Lower lobe of right lung (tissue), 2 donors: ENCODE data around the gene IFNGR1. TPM values are rescaled to one million over a fixed set of nuclear protein-coding genes. Genes with fewer than 3 reads are reported as not detected.

Experiments used
- ATAC-seq, 2 donors: fragments of 200-7000 bp; cut with Tn5 transposase; one replicate each; pipeline ENCODE4 v1.9.1; 2020 to 2022; ENCODE audit warnings: mild to moderate bottlenecking in 2 of 2, moderate library complexity in 2 of 2
- DNase-seq: peaks from one replicate; pipeline ENCODE4 v3.0.0-alpha.2; 2020
- H3K27ac ChIP-seq: fragments of 200-600 bp; one replicate; pipeline ENCODE4 v1.8.0; 2022
- H3K27me3 ChIP-seq: fragments of 200-600 bp; one replicate; pipeline ENCODE4 v1.8.0; 2022; ENCODE audit warnings: low read depth
- H3K36me3 ChIP-seq: fragments of 200-600 bp; one replicate; pipeline ENCODE4 v1.8.0; 2022; ENCODE audit warnings: mild to moderate bottlenecking
- H3K4me1 ChIP-seq: fragments of 200-600 bp; one replicate; pipeline ENCODE4 v1.8.0; 2022
- H3K4me3 ChIP-seq: fragments of 200-600 bp; one replicate; pipeline ENCODE4 v1.8.0; 2022; ENCODE audit warnings: mild to moderate bottlenecking
- H3K9me3 ChIP-seq: fragments of 200-600 bp; one replicate; pipeline ENCODE4 v1.8.0; 2022
- intact Hi-C: fragments of 100-400 bp; cut with DNase I; formaldehyde crosslinking; loops from one replicate; pipeline ENCODE4 v1.11.0; 2022
- total RNA-seq: library from RNA; stranded (reverse); fragmentation: NEBNext Ultra II Directional; extraction: Animal tissue kit (Norgen Biotek cat#: 25700); gene quantifications from one replicate; pipeline ENCODE4 v1.2.1, GENCODE V29; 2021
- TF ChIP-seq, protein P1 (sequence below): fragments of 200-600 bp; IDR thresholded peaks from one replicate; pipeline ENCODE4 v1.8.0; 2022; ENCODE audit warnings: antibody characterized with exemption, mild to moderate bottlenecking
- donor health status: DM: no; HTN: yes; CAD: no; lungs with severe emphysema.

IFNGR1 gene
- total RNA-seq, 1 donor from 2014 or later = 208 TPM

DNA sequence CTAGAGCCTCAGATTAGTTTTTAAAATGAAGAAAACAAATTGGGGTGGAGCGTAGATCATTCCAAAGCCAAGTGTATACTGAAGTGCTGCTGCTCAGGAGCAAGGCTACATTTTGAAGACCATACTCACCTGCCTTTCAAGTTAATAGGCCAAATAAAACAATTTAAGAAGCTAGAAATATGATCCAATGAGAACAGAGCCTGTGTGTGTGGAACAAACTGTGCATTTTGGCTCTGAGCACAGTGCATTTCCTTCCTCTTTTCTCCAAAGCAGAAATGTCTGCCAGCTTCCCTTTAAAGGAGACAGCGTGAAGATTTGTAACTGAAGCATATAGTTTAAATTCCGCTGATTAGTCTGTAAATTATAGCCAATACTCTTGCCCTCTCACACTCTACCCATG is 3.2 kb upstream of the IFNGR1 start:
- Histone ChIP-seq H3K27ac (peak overlapping the region; percentile 99), H3K9me3 (no peaks in the 10 kb centered on the region), H3K4me1 (peaks cover 77% of the 10 kb centered on the region), H3K27me3 (no peaks in the 10 kb centered on the region), H3K4me3 (peak overlapping the region; percentile 10), H3K36me3 (no peaks in the 10 kb centered on the region)
- ATAC-seq (peak in 1 of 2 donors; percentile 2), DNase-seq (no peak)
- intact Hi-C loops = no loop called here
- TF ChIP-seq, protein P1, sequence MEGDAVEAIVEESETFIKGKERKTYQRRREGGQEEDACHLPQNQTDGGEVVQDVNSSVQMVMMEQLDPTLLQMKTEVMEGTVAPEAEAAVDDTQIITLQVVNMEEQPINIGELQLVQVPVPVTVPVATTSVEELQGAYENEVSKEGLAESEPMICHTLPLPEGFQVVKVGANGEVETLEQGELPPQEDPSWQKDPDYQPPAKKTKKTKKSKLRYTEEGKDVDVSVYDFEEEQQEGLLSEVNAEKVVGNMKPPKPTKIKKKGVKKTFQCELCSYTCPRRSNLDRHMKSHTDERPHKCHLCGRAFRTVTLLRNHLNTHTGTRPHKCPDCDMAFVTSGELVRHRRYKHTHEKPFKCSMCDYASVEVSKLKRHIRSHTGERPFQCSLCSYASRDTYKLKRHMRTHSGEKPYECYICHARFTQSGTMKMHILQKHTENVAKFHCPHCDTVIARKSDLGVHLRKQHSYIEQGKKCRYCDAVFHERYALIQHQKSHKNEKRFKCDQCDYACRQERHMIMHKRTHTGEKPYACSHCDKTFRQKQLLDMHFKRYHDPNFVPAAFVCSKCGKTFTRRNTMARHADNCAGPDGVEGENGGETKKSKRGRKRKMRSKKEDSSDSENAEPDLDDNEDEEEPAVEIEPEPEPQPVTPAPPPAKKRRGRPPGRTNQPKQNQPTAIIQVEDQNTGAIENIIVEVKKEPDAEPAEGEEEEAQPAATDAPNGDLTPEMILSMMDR = no peak

- peak in 1 of 2 donors; percentile 0 for ATAC-seq
- Histone ChIP-seq H3K9me3 (no peaks in the 10 kb centered on the region), H3K4me3 (peak overlapping the region; percentile 75), H3K36me3 (peaks cover 3% of the 10 kb centered on the region), H3K4me1 (peaks cover 77% of the 10 kb centered on the region), H3K27ac (peak overlapping the region; percentile 99), H3K27me3 (no peaks in the 10 kb centered on the region)
- TF ChIP-seq, protein P1 = no peak
- intact Hi-C loops = no loop called here
- no peak for DNase-seq
Measured at GRCh38 chr6:137219664-137220252, 573 bp upstream of the IFNGR1 start.

DNA sequence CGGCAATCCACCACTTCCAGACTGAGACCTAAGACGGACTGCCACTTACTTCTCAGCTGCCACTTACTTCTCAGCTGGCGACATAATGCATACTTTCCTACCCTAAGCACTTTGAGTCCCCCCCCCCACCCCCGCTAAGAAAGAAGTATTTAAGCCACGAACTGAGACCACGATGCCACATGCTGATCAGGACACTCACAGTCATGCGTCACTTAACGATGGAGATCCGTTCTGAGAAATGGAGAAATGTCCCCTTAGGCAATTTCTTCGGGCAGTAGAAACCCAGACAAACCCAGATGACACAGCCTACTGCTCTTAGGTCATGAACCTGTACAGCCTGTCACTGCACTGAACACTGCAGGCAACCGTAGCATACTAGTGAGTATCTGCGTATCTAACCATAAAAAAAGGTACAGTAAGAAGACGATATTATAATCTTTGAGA is 690 bp downstream of the IFNGR1 start:
- H3K4me3 ChIP-seq = peak overlapping the region; percentile 75
- H3K27ac ChIP-seq = peak overlapping the region; percentile 99
- H3K4me1 ChIP-seq = peaks cover 78% of the 10 kb centered on the region
- ATAC-seq (peak; percentile 73 to 81), DNase-seq (no peak)
- TF ChIP-seq, protein P1 = no peak
- H3K27me3 ChIP-seq = no peaks in the 10 kb centered on the region
- H3K36me3 ChIP-seq = peaks cover 3% of the 10 kb centered on the region
- no peaks in the 10 kb centered on the region for H3K9me3 ChIP-seq
- intact Hi-C loops = no loop called here

DNA sequence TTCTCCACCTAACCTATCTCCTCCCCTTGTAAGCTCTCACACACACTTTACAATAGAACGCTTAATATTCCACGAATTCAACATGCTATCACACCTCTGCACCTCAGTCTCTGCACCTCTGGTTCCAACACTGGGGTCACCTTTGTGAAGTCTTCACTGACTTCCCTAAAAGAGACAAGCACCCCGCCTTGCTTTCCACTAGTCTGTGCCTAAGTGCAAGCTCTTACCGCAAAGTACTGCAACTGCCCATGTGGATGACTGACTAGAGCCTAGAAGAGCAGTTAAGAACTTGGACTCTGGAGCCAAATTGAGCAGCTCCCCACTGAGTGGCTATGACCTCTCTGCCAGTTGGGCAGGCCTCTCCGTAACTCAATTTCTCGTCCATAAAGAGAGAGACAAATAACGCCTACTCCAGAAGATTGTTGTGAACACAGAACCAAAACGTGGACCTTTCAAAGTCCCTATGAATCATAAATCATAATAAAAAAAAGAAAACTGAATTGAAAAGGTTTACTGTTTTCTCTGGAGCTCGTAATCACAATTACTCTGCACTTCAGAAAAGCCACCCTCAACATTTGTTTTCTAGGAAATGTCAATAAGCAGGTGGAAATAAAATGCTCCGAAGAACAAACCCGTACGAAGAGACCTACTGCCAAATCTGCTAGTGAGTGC is 1.2 kb downstream of the IFNGR1 start:
- DNase-seq (peak; percentile 59), ATAC-seq (peak; percentile 46 to 60)
- peak overlapping the region; percentile 75 for H3K4me3 ChIP-seq
- peaks cover 78% of the 10 kb centered on the region for H3K4me1 ChIP-seq
- H3K27me3 ChIP-seq = no peaks in the 10 kb centered on the region
- intact Hi-C loops = no loop called here
- no peaks in the 10 kb centered on the region for H3K9me3 ChIP-seq
- peaks cover 3% of the 10 kb centered on the region for H3K36me3 ChIP-seq
- TF ChIP-seq, protein P1 = no peak
- H3K27ac ChIP-seq = peak overlapping the region; percentile 99

- Histone ChIP-seq H3K27me3 (no peaks in the 10 kb centered on the region), H3K4me3 (peak overlapping the region; percentile 75), H3K36me3 (peaks cover 3% of the 10 kb centered on the region), H3K9me3 (no peaks in the 10 kb centered on the region), H3K4me1 (peaks cover 78% of the 10 kb centered on the region), H3K27ac (peak overlapping the region; percentile 99)
- DNase-seq = no peak
- intact Hi-C loops = no loop called here
- ATAC-seq = peak in 1 of 2 donors; percentile 20
- TF ChIP-seq, protein P1 = no peak
Measured at GRCh38 chr6:137216875-137217553, 2.2 kb downstream of the IFNGR1 start.
